K562 (cell line): ENCODE data around the gene CCDC85C. TPM values are rescaled to one million over a fixed set of nuclear protein-coding genes. Genes with fewer than 3 reads are reported as not detected.

ENCODE experiments used
- ATAC-seq: fragments of 200-7000 bp; cut with Tn5 transposase; 3 replicates; pipeline ENCODE4 v1.9.1; 2020; ENCODE audit warnings: moderate library complexity
- BruUV-seq: library from RNA; stranded (reverse); fragments of 400-500 nt; replicated peaks from 2 replicates; lab custom pipeline; 2021; lab: Mats Ljungman, UMichigan
- CTCF ChIA-PET: fragments of 300-600 bp; formaldehyde crosslinking; extraction: SDS; loops from one replicate; lab custom pipeline; 2021; ENCODE audit warnings: low intra/inter-chr PET ratio; lab: Yijun Ruan, JAX
- POLR2A ChIA-PET: fragments of 300-600, 350-650 bp; sonication (Branson Sonifier 250); formaldehyde crosslinking; extraction: SDS; loops from one replicate; lab custom pipeline; 2021; ENCODE audit warnings: antibody characterized with exemption, inconsistent platforms; lab: Yijun Ruan, JAX
- DNase-seq, 4 experiments: peaks; one replicate each; pipeline versions ENCODE4 v3.0.0 to v3.0.0-alpha.2; 2011 to 2018; ENCODE audit warnings: low spot score in 3 of 4, mixed read lengths in 3 of 4; ENCODE audit errors: extremely low read depth in 1 of 4
- FAIRE-seq: peaks from 2 replicates; lab custom pipeline; 2011; peaks lifted over from hg19 to GRCh38; lab: Jason Lieb, UNC
- H2AFZ ChIP-seq: 2 replicates; pipeline ENCODE4 v1.6.0; 2011; ENCODE audit warnings: low read depth, low read length, control low read depth, inconsistent platforms
- H3K27ac ChIP-seq: fragments of 200-600 bp; 3 replicates; pipeline ENCODE4 v1.8.0; 2011; ENCODE audit warnings: low read depth, mild to moderate bottlenecking, control low read depth, inconsistent platforms, low read length, moderate library complexity, mixed read lengths; ENCODE audit errors: extremely low read depth
- H3K27me3 ChIP-seq, 2 experiments: fragments of 300-600 bp in 1 of 2; 2 replicates in 1 of 2; 3 replicates in 1 of 2; pipeline versions ENCODE4 v1.6.0 to v1.8.0; 2011; ENCODE audit warnings: inconsistent platforms in 2 of 2, low read length in 2 of 2, mild to moderate bottlenecking in 1 of 2, mixed read lengths in 1 of 2, moderate library complexity in 1 of 2; ENCODE audit not compliant: control insufficient read depth in 2 of 2, insufficient read depth in 2 of 2
- H3K36me3 ChIP-seq: fragments of 300-600 bp; 3 replicates; pipeline ENCODE4 v1.8.0; 2011; ENCODE audit warnings: mild to moderate bottlenecking, low read length, inconsistent platforms; ENCODE audit not compliant: control insufficient read depth, insufficient read depth
- H3K4me1 ChIP-seq, 2 experiments: fragments of 200-600 bp in 1 of 2; replicated peaks in 1 of 2; 2 replicates in 1 of 2; 3 replicates in 1 of 2; pipeline versions ENCODE4 v1.5.1 to v1.8.0; 2011; ENCODE audit warnings: inconsistent platforms in 2 of 2, low read length in 2 of 2, mild to moderate bottlenecking in 1 of 2, mixed read lengths in 1 of 2, moderate library complexity in 1 of 2; ENCODE audit not compliant: control insufficient read depth in 2 of 2, insufficient read depth in 2 of 2
- H3K4me2 ChIP-seq: 2 replicates; pipeline ENCODE4 v1.6.1; 2011; ENCODE audit warnings: low read length, control low read depth, inconsistent platforms, mixed read lengths; ENCODE audit not compliant: insufficient read depth
- H3K4me3 ChIP-seq: fragments of 200-600 bp; sonication (generic), shearing (Covaris generic); 2 replicates; pipeline ENCODE4 v1.5.1; 2016; ENCODE audit warnings: control low read depth, inconsistent platforms
- H3K79me2 ChIP-seq: fragments of 200-600 bp; 3 replicates; pipeline ENCODE4 v1.8.0; 2011; ENCODE audit warnings: low read length, inconsistent platforms; ENCODE audit not compliant: control insufficient read depth, insufficient read depth
- H3K9ac ChIP-seq, 2 experiments: 2 replicates each; pipeline versions ENCODE4 v1.6.0 to v1.6.1; 2011; ENCODE audit warnings: low read depth in 2 of 2, low read length in 2 of 2, control low read depth in 1 of 2, inconsistent platforms in 1 of 2, mild to moderate bottlenecking in 1 of 2, mixed read lengths in 1 of 2; ENCODE audit not compliant: insufficient read depth in 1 of 2
- H3K9me1 ChIP-seq: one replicate; pipeline ENCODE4 v1.6.0; 2011; ENCODE audit warnings: inconsistent platforms, mild to moderate bottlenecking, low read length, moderate library complexity; ENCODE audit not compliant: control insufficient read depth, insufficient read depth
- H3K9me3 ChIP-seq: replicated peaks from 2 replicates; pipeline ENCODE4 v1.5.1; 2011; ENCODE audit warnings: low read depth, low read length, inconsistent platforms; ENCODE audit not compliant: control insufficient read depth, insufficient read depth
- H4K20me1 ChIP-seq: replicated peaks from 2 replicates; pipeline ENCODE4 v1.6.1; 2011; ENCODE audit warnings: low read length, inconsistent platforms, mixed read lengths; ENCODE audit not compliant: control insufficient read depth, insufficient read depth
- CTBP1 ChIP-seq: fragments of 450-650 bp; IDR thresholded peaks from 2 replicates; pipeline ENCODE4 v1.6.1; 2016; ENCODE audit warnings: borderline replicate concordance
- E2F5 ChIP-seq: sonication (generic); formaldehyde crosslinking; IDR thresholded peaks from 2 replicates; pipeline ENCODE4 v1.8.0; 2022; ENCODE audit warnings: mild to moderate bottlenecking, missing genetic modification reagents
- FOXJ2 ChIP-seq: fragments of 200-800 bp; sonication (Bioruptor generic); IDR thresholded peaks from 2 replicates; pipeline ENCODE4 v1.6.1; 2016; ENCODE audit warnings: missing genetic modification characterization, missing compliant biosample characterization
- GATA2 ChIP-seq: sonication (generic); formaldehyde crosslinking; IDR thresholded peaks from 2 replicates; pipeline ENCODE4 v1.4.0; 2020; ENCODE audit warnings: mild to moderate bottlenecking, missing genetic modification reagents
- GMEB1 ChIP-seq: fragments of 250-450 bp; sonication (Bioruptor Pico); IDR thresholded peaks from 2 replicates; pipeline ENCODE4 v1.4.0; 2020; ENCODE audit warnings: mild to moderate bottlenecking
- MAFG ChIP-seq: fragments of 450-650 bp; conservative IDR thresholded peaks from 2 replicates; pipeline ENCODE4 v1.6.1; 2016; ENCODE audit warnings: missing genetic modification characterization, missing compliant biosample characterization
- MBD1 ChIP-seq: fragments of 250-450 bp; sonication (Bioruptor Pico); IDR thresholded peaks from 2 replicates; pipeline ENCODE4 v1.8.0; 2022; ENCODE audit warnings: inconsistent platforms
- MXI1 ChIP-seq: IDR thresholded peaks from 2 replicates; pipeline ENCODE4 v1.6.1; 2011; ENCODE audit warnings: low read depth, mild to moderate bottlenecking, improper control_type of control experiment, low read length
- PCBP2 ChIP-seq: fragments of 200-400 bp; formaldehyde crosslinking; IDR thresholded peaks from 2 replicates; pipeline ENCODE4 v1.6.1; 2018; ENCODE audit warnings: low read length, low read depth, mild to moderate bottlenecking, moderate library complexity; ENCODE audit not compliant: poor library complexity, severe bottlenecking
- SOX6 ChIP-seq: fragments of 450-650 bp; IDR thresholded peaks from 2 replicates; pipeline ENCODE4 v1.6.1; 2014; ENCODE audit warnings: mild to moderate bottlenecking
- TSHZ1 ChIP-seq: fragments of 250-450 bp; sonication (Bioruptor Pico); IDR thresholded peaks from 2 replicates; pipeline ENCODE4 v1.4.0; 2020; ENCODE audit warnings: mild to moderate bottlenecking, moderate library complexity
- ZNF699 ChIP-seq: fragments of 250-450 bp; sonication (Bioruptor Pico); IDR thresholded peaks from 2 replicates; pipeline ENCODE4 v1.8.0; 2021; ENCODE audit warnings: mild to moderate bottlenecking, moderate library complexity; ENCODE audit not compliant: insufficient replicate concordance
- WGBS: fragments of 100-300 bp; shearing (Covaris generic); methylation state at CpG from one replicate; pipeline ENCODE4 v1.1.6; 2016; ENCODE audit warnings: low coverage, mixed read lengths; ENCODE audit not compliant: insufficient coverage; ENCODE audit errors: missing lambda C conversion rate; 5-methylcytosine and 5-hydroxymethylcytosine counted together
- in situ Hi-C: fragments of 300-500 bp; cut with MboI; formaldehyde crosslinking; loops from 4 replicates; pipeline ENCODE4 v1.15.0; 2018; ENCODE audit warnings: inconsistent platforms, mixed read lengths
- intact Hi-C: fragments of 100-400 bp; cut with micrococcal nuclease; formaldehyde crosslinking; loops from 2 replicates; pipeline ENCODE4 v1.14.2; 2022
- polyA plus RNA-seq, 8 experiments: library from polyadenylated mRNA; depleted of rRNA in 4 of 8; stranded (reverse) in 5 of 8; unstranded in 3 of 8; fragments of >200 nt; fragmentation: Nextera tagmentation in 2 of 8; fragmentation: Illumina TruSeq in 1 of 8; extraction: Ambion mirVana in 2 of 8; extraction: Trizol in 1 of 8; gene quantifications; 2 replicates each; pipeline versions ENCODE4 v1.2.1 to v1.2.3, GENCODE V29; 2011 to 2014; ENCODE audit warnings: inconsistent platforms in 1 of 8, missing spikeins in 1 of 8
- total RNA-seq, 7 experiments: library from RNA; depleted of rRNA in 6 of 7; stranded (reverse); fragments of >200 nt in 6 of 7; fragmentation: Illumina TruSeq in 2 of 7; extraction: Trizol in 2 of 7; gene quantifications; 2 replicates each; pipeline versions ENCODE4 v1.2.1 to v1.2.3, GENCODE V29; 2011 to 2021; ENCODE audit warnings: low replicate concordance in 1 of 7

CCDC85C gene
- total and polyA plus RNA-seq, 9 of the 15 experiments (the other 6 are each of a cell fraction or from before 2014, with no cell fraction given) = 0.18 to 22.0 (median 6.3) TPM

- peaks cover 3 to 53% of the 10 kb centered on the region in 2 experiments; a peak in 4 of 5 replicates for H3K27me3 ChIP-seq
- H3K4me1 ChIP-seq = peaks cover 0 to 7% of the 10 kb centered on the region in 2 experiments; a peak in 2 of 5 replicates
- intact Hi-C loops (no loop called here), in situ Hi-C loops (no loop called here)
- no peak overlapping the region for H2AFZ ChIP-seq
- ChIA-PET POLR2A (interaction anchor here (0.6 kb wide), 1 partner anchor 174 kb away, joined by 3 read pairs; no protein-coding TSS in a partner anchor), CTCF (no interaction called here)
- DNase-seq (no peak), FAIRE-seq (no peak), ATAC-seq (no peak)
- no peaks in the 10 kb centered on the region for H3K9me1 ChIP-seq
- no TSS peak for BruUV-seq
- no peaks in the 10 kb centered on the region for H3K79me2 ChIP-seq
- no peak overlapping the region for H3K9ac ChIP-seq
- 30% methylated on average over 29 of the region's 32 CpGs for WGBS
- H3K9me3 ChIP-seq = no peaks in the 10 kb centered on the region
- no peak overlapping the region for H3K27ac ChIP-seq
- H4K20me1 ChIP-seq = peaks cover 5% of the 10 kb centered on the region; the same call in 1 of the 2 replicates
- H3K4me2 ChIP-seq = no peak overlapping the region
- H3K4me3 ChIP-seq = no peak overlapping the region
- H3K36me3 ChIP-seq = no peaks in the 10 kb centered on the region
- no peak for TF ChIP-seq FOXJ2 (tag)
- TF ChIP-seq E2F5 (CRISPR knock-in tag) = no peak
- TF ChIP-seq PCBP2 = no peak
- TF ChIP-seq GATA2 (CRISPR knock-in tag) = no peak
- TF ChIP-seq MBD1 (CRISPR knock-in tag) = no peak
- no peak for TF ChIP-seq ZNF699
- no peak for TF ChIP-seq GMEB1
- no peak for TF ChIP-seq MAFG
- no peak for TF ChIP-seq SOX6
- TF ChIP-seq MXI1 = no peak
- TF ChIP-seq TSHZ1 = no peak
- TF ChIP-seq CTBP1 = no peak
Measured at GRCh38 chr14:99651953-99652746, 48.1 kb upstream of the CCDC85C start.
